GM18873 (cell line): ENCODE results near the gene POLR1G.
"Not testable (repeated sequence)": the region's sequence is repeated elsewhere in the genome, so short reads cannot be mapped to it uniquely, and the experiment has no call there.

Source experiments
- ATAC-seq: cut with Tn5 transposase; IDR thresholded peaks from one replicate; pipeline ENCODE4 v1.9.1; 2021; ENCODE audit warnings: mild to moderate bottlenecking, moderate library complexity, moderate number of reproducible peaks; ENCODE audit not compliant: unreplicated experiment, low FRiP score

The POLR1G gene

GRCh38 chr19:45395821-45396617, 10.4 kb upstream of the POLR1G start:
- ATAC-seq: no peak

GRCh38 chr19:45400192-45400591, 6.3 kb upstream of the POLR1G start:
- no peak for ATAC-seq

- no peak for ATAC-seq
These were observed 4.6 kb upstream of the POLR1G start for GRCh38 chr19:45401815-45402214.

- ATAC-seq: no peak
These were observed 4.0 kb upstream of the POLR1G start for GRCh38 chr19:45402298-45403061.

- ATAC-seq: no peak
These were observed 3.2 kb upstream of the POLR1G start for GRCh38 chr19:45403272-45403671.

- no peak for ATAC-seq
These were observed 2.5 kb upstream of the POLR1G start for GRCh38 chr19:45403781-45404556.

GRCh38 chr19:45404557-45405434, 1.6 kb upstream of the POLR1G start, which contains the start of gene PPP1R13L:
Gene PPP1R13L, minus strand, starts transcription at chr19:45405069. Its CDS starts 6,751 bp downstream, at chr19:45398318.
- no peak for ATAC-seq

- ATAC-seq: peak; percentile 39
These were observed 814 bp upstream of the POLR1G start for GRCh38 chr19:45405435-45406225.

- ATAC-seq: no peak
These were observed 589 bp downstream of the POLR1G start for GRCh38 chr19:45407091-45407375.

GRCh38 chr19:45407585-45407984, 1.1 kb downstream of the POLR1G start:
- not testable (repeated sequence) for ATAC-seq

- no peak for ATAC-seq
These were observed 1.7 kb downstream of the POLR1G start for GRCh38 chr19:45408121-45408520.

GRCh38 chr19:45408830-45409556, 2.5 kb downstream of the POLR1G start:
- no peak for ATAC-seq

- no peak for ATAC-seq
These were observed 3.1 kb downstream of the POLR1G start for GRCh38 chr19:45409557-45409920.

- not testable (repeated sequence) for ATAC-seq
These were observed 3.9 kb downstream of the POLR1G start for GRCh38 chr19:45410330-45410729.

GRCh38 chr19:45413497-45413896, 7.1 kb downstream of the POLR1G start:
- no peak for ATAC-seq

GRCh38 chr19:45414468-45414867, 8.0 kb downstream of the POLR1G start:
- no peak for ATAC-seq

- ATAC-seq: no peak
These were observed 10.7 kb downstream of the POLR1G start for GRCh38 chr19:45417151-45417550.

GRCh38 chr19:45418802-45419201, 12.4 kb downstream of the POLR1G start:
- ATAC-seq: no peak

GRCh38 chr19:45419396-45419795, 13.0 kb downstream of the POLR1G start:
- no peak for ATAC-seq
